Brain microvascular endothelial cell (primary cell): ENCODE data around the gene EYS.

Source experiments
- DNase-seq: peaks from one replicate; pipeline ENCODE4 v3.0.0-alpha.2; 2020
- H3K27ac ChIP-seq: fragments of 250-450 bp; sonication (Bioruptor Pico); 2 replicates; pipeline ENCODE4 v1.5.1; 2020; ENCODE audit warnings: mild to moderate bottlenecking, moderate library complexity
- H3K27me3 ChIP-seq: fragments of 250-450 bp; sonication (Bioruptor Pico); replicated peaks from 2 replicates; pipeline ENCODE4 v1.5.1; 2020; ENCODE audit warnings: mild to moderate bottlenecking
- H3K36me3 ChIP-seq: fragments of 250-450 bp; sonication (Bioruptor Pico); replicated peaks from 2 replicates; pipeline ENCODE4 v1.5.1; 2020; ENCODE audit warnings: mild to moderate bottlenecking
- H3K4me3 ChIP-seq: 2 replicates; pipeline ENCODE4 v1.5.1; 2011; ENCODE audit warnings: low read depth, mild to moderate bottlenecking, control low read depth, low read length, moderate library complexity
- CTCF ChIP-seq: IDR thresholded peaks from 2 replicates; pipeline ENCODE4 v1.5.1; 2011; ENCODE audit warnings: low read depth, mild to moderate bottlenecking, moderate library complexity, low read length, control low read depth, inconsistent platforms; ENCODE audit errors: missing control alignments
- in situ Hi-C: cut with HindIII; loops from 2 replicates; pipeline ENCODE4 v1.10.0; 2017; ENCODE audit warnings: low sequenced_read_pairs, low pct_ligation_motif_present

EYS gene

GRCh38 chr6:64547594-64548268 is 1159.3 kb downstream of the EYS start:
- DNase-seq = no peak
- no peak for TF ChIP-seq CTCF
- Histone ChIP-seq H3K4me3 (no peak overlapping the region), H3K27me3 (no peaks in the 10 kb centered on the region), H3K27ac (no peak overlapping the region), H3K36me3 (no peaks in the 10 kb centered on the region)
- in situ Hi-C loops = no loop called here

- TF ChIP-seq CTCF = no peak
- no peaks in the 10 kb centered on the region for H3K36me3 ChIP-seq
- H3K27me3 ChIP-seq = no peaks in the 10 kb centered on the region
- no peak overlapping the region for H3K4me3 ChIP-seq
- no peak overlapping the region for H3K27ac ChIP-seq
- in situ Hi-C loops = no loop called here
- no peak for DNase-seq
These were observed 1167.1 kb downstream of the EYS start for GRCh38 chr6:64539917-64540316.

GRCh38 chr6:64538722-64539121 is 1168.3 kb downstream of the EYS start:
- Histone ChIP-seq H3K36me3 (no peaks in the 10 kb centered on the region), H3K4me3 (no peak overlapping the region), H3K27me3 (no peaks in the 10 kb centered on the region), H3K27ac (no peak overlapping the region)
- in situ Hi-C loops = no loop called here
- no peak for DNase-seq
- no peak for TF ChIP-seq CTCF

GRCh38 chr6:64527899-64528298 is 1179.1 kb downstream of the EYS start:
- DNase-seq = no peak
- in situ Hi-C loops = no loop called here
- H3K27ac ChIP-seq = no peak overlapping the region

GRCh38 chr6:64522859-64523258 is 1184.2 kb downstream of the EYS start:
- Histone ChIP-seq H3K36me3 (no peaks in the 10 kb centered on the region), H3K27me3 (no peaks in the 10 kb centered on the region), H3K4me3 (no peak overlapping the region), H3K27ac (no peak overlapping the region)
- in situ Hi-C loops = no loop called here
- no peak for DNase-seq
- no peak for TF ChIP-seq CTCF

More at GRCh38 chr6:64527899-64528298, 1179.1 kb downstream of the EYS start:
- H3K27me3 ChIP-seq = no peaks in the 10 kb centered on the region
- H3K4me3 ChIP-seq = no peak overlapping the region
- TF ChIP-seq CTCF = no peak
- H3K36me3 ChIP-seq = no peaks in the 10 kb centered on the region

- TF ChIP-seq CTCF = no peak
- in situ Hi-C loops = no loop called here
- Histone ChIP-seq H3K27ac (peak overlapping the region; percentile 31), H3K4me3 (no peak overlapping the region), H3K27me3 (no peaks in the 10 kb centered on the region), H3K36me3 (no peaks in the 10 kb centered on the region)
- peak; percentile 76 for DNase-seq
These were observed 1187.0 kb downstream of the EYS start for GRCh38 chr6:64520050-64520449.
